ENCODE measurements around the gene WDFY4. TPM values are rescaled to one million over a fixed set of nuclear protein-coding genes. Genes with fewer than 3 reads are reported as not detected.

Gene WDFY4
- total RNA-seq, 1 donor from 2014 or later = 0.25 TPM

DNA sequence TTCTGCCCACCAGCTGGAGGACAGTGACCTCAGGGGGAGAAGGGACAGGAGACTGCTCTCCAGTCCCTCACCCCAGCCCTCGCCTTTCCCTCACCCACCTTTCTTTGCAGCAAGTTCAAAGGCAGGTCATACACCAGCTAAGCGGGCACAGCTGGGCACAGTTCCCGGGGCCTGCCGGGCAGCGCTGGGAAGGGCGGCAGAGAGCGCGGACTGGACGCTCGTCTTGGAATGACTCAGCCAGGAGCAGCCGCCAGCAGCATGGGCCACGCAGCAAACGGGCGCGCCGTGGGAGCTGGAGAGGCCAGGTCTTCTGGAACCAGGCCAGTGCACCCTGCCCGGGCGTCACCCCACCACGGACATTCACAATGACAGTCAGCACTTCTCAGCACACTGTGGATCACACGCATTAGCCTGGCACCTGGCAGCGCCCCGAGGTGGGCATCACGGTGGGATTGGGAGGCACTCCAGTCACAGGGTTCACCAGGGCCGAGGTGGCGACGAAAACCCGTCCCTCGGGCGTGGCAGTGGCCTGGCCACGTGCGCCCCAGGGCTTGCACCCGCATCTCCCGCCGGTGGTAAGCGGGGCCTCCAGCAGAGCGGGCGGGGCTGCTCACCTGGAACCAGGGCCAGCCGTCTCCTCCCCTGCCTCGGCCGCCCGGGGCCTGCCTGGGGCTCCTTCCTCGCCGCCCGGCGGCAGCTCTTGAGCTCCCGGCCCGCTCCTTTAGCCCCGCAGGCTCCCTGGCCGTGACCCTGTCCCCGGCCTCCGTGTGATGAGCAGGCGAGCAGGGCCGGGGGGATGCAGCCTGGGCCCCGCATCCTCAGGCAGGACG, 29.0 kb upstream of the WDFY4 start:
- Mint-ChIP-seq H3K27me3 (ENCODE audit: low read depth, unreplicated experiment) (peaks cover 58% of the 10 kb centered on the region), H3K27ac (ENCODE audit: unreplicated experiment) (no peak overlapping the region), H3K4me3 (ENCODE audit: unreplicated experiment) (no peak overlapping the region), H3K4me1 (ENCODE audit: low read depth, unreplicated experiment) (peaks cover 2% of the 10 kb centered on the region), H3K9me3 (ENCODE audit: unreplicated experiment) (no peaks in the 10 kb centered on the region), H3K36me3 (ENCODE audit: low read depth, unreplicated experiment) (no peaks in the 10 kb centered on the region)
- H3K79me2 ChIP-seq (ENCODE audit: insufficient read depth, low read length) = no peaks in the 10 kb centered on the region
- H3K36me3 ChIP-seq (ENCODE audit: insufficient read depth, low read length) = no peaks in the 10 kb centered on the region
- no peak for FAIRE-seq
- H3K27me3 ChIP-seq (ENCODE audit: insufficient read depth, low read length) = no peaks in the 10 kb centered on the region
- peak overlapping the region; percentile 85 for H2AFZ ChIP-seq (ENCODE audit: low read depth, low read length)
- H3K4me1 ChIP-seq (ENCODE audit: insufficient read depth, low read length) = peaks cover 7% of the 10 kb centered on the region
- no peaks in the 10 kb centered on the region for H3K9me3 ChIP-seq (ENCODE audit: insufficient read depth, low read depth, low read length)
- peak overlapping the region; percentile 85 for H3K4me2 ChIP-seq (ENCODE audit: low read length)
- peak overlapping the region; percentile 49 for H3K27ac ChIP-seq (ENCODE audit: low read depth, low read length)
- H3K9ac ChIP-seq (ENCODE audit: low read length) = peak overlapping the region; percentile 67
- peak overlapping the region; percentile 63 for H3K4me3 ChIP-seq (ENCODE audit: insufficient read depth, low read depth, low read length)
- peak; percentile 44 for DNase-seq (ENCODE audit: low read depth)
- TF ChIP-seq CTCF (IDR thresholded peaks at IDR 0.05; ENCODE audit: insufficient read depth, low read depth, low read length) (no peak), EZH2 (IDR thresholded peaks at IDR 0.05; ENCODE audit: insufficient read depth, low read length) (no peak)
- no peaks in the 10 kb centered on the region for H4K20me1 ChIP-seq (ENCODE audit: insufficient read depth, low read length)

- H3K9me3 ChIP-seq (ENCODE audit: insufficient read depth, low read depth, low read length) = no peaks in the 10 kb centered on the region
- H3K27ac Mint-ChIP-seq (ENCODE audit: unreplicated experiment) = no peak overlapping the region
- peak overlapping the region; percentile 74 for H3K4me3 Mint-ChIP-seq (ENCODE audit: unreplicated experiment)
- H3K27me3 ChIP-seq (ENCODE audit: insufficient read depth, low read length) = peaks cover 4% of the 10 kb centered on the region
- H3K9ac ChIP-seq (ENCODE audit: low read length) = peak overlapping the region; percentile 67
- H4K20me1 ChIP-seq (ENCODE audit: insufficient read depth, low read length) = no peaks in the 10 kb centered on the region
- H3K4me1 ChIP-seq (ENCODE audit: insufficient read depth, low read length) = peaks cover 7% of the 10 kb centered on the region
- peaks cover 53% of the 10 kb centered on the region for H3K27me3 Mint-ChIP-seq (ENCODE audit: low read depth, unreplicated experiment)
- no peak overlapping the region for H3K27ac ChIP-seq (ENCODE audit: low read depth, low read length)
- peak overlapping the region; percentile 85 for H3K4me2 ChIP-seq (ENCODE audit: low read length)
- TF ChIP-seq EZH2 (IDR thresholded peaks at IDR 0.05; ENCODE audit: insufficient read depth, low read length) (no peak), CTCF (IDR thresholded peaks at IDR 0.05; ENCODE audit: insufficient read depth, low read depth, low read length) (peak; percentile 66)
- H3K4me1 Mint-ChIP-seq (ENCODE audit: low read depth, unreplicated experiment) = peaks cover 2% of the 10 kb centered on the region
- no peaks in the 10 kb centered on the region for H3K9me3 Mint-ChIP-seq (ENCODE audit: unreplicated experiment)
- H2AFZ ChIP-seq (ENCODE audit: low read depth, low read length) = peak overlapping the region; percentile 85
- no peaks in the 10 kb centered on the region for H3K36me3 ChIP-seq (ENCODE audit: insufficient read depth, low read length)
- H3K79me2 ChIP-seq (ENCODE audit: insufficient read depth, low read length) = no peaks in the 10 kb centered on the region
- peak overlapping the region; percentile 63 for H3K4me3 ChIP-seq (ENCODE audit: insufficient read depth, low read depth, low read length)
- H3K36me3 Mint-ChIP-seq (ENCODE audit: low read depth, unreplicated experiment) = no peaks in the 10 kb centered on the region
- FAIRE-seq (no peak), DNase-seq (ENCODE audit: low read depth) (peak; percentile 73)
Observed at GRCh38 chr10:48656241-48656913, 28.3 kb upstream of the WDFY4 start.

All from astrocyte (in vitro differentiated cells and primary cell).